ENCODE data around the gene PLP1.
"Not testable (repeated sequence)": the region's sequence is repeated elsewhere in the genome, so short reads cannot be mapped to it uniquely, and the experiment has no call there.

The PLP1 gene

DNA sequence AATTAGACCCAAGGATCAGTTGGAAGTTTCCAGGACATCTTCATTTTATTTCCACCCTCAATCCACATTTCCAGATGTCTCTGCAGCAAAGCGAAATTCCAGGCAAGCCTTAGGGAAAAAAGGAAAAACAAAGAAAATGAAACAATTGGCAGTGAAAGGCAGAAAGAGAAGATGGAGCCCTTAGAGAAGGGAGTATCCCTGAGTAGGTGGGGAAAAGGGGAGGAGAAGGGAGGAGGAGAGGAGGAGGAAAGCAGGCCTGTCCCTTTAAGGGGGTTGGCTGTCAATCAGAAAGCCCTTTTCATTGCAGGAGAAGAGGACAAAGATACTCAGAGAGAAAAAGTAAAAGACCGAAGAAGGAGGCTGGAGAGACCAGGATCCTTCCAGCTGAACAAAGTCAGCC, at the start of gene PLP1:
TSS of gene PLP1 (plus strand) at position 295 of the 400 bp plus-strand sequence. CDS start 156 bp downstream, outside the sequence.
- DNase-seq: peak in 19 of 58 donors; percentile 1 to 62 (median 15)

GRCh38 chrX:103727115-103727514, 49.5 kb upstream of the PLP1 start:
- DNase-seq: no peak

DNA sequence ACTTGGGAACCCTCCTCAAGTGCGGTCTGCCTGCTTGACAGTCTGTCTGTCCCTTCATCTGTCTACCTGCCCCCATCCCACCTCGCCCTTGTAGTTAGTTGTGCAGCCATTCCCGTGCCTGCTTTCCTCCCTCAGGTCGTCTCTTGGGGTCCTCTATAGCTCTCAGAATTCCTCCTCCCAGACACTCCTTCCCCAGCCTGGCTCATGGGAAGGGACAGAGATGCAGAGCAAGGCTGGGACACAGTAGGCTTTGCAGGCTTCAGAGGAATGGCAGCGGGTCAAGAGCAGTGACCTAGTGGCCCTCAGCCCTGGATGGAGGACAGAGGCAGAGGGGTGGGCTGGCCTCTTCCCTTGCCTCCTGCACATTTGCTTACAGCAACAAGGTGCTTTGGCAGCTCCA, 47.6 kb upstream of the PLP1 start:
- no peak for DNase-seq

DNA sequence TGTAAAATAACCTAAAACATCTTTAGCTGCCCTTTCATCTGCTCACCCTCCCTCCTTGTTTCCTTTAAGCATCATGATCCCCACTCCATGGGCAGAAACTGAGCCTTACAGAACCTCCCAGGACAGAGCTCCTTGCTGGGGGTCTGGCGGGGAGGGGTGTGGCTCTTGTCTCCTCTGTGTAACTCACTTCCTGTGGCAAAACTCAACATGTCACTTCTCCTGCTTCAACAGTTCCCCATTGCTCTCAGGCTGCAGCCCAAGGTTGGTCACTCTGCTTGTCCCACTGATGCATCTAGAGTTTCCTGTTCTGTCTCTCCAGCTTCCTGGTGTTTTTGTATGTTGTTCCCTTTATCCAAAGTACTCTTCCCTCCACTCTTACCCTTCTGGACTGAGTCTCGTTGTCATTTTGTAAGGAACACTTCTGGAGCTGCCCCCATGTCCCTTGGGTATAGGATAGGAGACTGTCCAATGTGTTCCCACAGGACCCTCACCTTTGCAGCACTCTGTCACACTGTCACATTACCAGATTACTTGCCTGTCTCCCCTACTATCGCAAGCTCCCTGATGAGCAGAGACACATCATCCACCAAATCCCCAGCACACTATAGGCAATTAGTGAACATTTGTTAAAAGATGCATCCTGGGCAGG, 46.4 kb upstream of the PLP1 start:
- DNase-seq: no peak

DNA sequence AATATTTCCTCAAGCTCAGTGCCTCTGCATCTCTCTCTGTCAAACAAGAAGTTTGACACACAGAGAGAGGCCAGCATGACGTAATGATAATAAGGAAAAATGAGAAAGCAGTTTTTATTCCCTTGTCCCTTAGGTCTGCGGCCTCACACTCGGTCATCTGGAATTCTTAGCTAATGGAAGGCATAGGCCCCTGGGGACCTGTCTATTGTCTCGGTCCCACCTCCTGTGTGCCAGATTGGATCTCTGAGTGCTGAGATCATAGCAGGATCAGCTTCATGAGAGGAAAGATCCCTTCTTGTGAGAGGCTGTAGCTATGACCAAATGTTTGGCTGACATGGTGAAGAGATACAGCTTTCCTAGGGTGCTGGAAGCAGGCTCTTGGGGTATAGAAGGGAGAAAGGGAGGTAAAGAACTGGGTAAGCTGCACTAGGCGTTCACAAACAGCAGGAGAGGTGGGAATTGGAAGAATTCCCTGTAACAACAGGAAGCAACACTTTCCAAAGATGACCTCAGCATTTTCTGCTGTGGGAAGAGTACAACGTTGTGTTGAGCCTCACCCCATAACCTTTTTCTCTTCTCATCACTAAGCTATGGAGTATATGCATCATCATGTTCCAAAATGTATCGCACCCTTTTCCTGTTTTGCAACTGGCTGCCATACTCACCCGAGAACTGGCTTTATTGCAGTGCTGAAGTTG, 45.7 kb upstream of the PLP1 start:
- no peak for DNase-seq

DNA sequence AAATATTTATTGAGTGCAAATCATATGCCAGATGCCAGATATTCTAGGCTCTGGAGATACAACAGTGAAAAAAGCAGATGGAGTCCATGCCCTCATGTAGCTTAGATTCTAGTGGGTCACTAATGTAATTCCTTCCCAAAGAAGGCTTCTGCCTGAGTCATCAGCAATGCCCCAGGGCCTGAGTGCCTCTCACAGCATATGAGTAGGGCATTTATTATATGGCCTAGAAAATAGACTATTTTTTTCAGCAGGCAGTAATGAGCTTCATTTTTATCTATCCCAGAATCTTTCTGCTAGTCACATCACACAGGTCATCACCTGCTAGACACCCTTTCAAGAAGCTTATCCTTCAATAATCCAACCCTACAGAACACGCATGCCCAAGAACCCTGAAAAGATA, 43.6 kb upstream of the PLP1 start:
- no peak for DNase-seq

DNA sequence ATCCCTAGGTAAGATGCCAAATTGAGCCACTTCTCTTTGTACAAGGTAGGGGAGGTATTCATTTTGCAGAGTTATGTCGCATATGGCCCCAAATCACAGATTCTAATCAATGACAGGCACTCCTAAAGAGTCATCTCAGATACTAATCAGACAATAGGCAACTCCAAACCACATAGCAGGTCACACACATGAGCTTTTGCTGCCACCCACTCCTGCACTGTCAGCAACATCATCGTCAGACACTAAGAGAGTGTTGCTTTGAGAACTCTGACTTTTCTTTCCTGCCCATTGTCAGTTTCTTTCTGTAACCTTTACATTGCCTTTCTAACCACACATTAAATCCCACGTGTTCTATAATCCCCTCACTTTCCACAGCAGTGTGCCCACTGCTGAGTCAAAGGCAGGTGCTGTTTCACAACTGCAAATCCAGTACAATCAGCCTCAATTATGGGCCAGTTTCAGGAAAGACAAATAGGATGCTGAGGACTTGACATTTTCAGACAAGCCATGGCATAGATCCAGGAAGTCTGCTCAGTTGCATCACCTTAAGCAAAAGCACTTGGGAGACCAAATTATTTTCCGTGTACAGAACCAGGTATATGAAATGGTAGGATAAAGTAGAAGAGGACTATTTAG, 42.4 kb upstream of the PLP1 start:
- no peak for DNase-seq

- no peak for DNase-seq
Observed at GRCh38 chrX:103737696-103738095, 38.9 kb upstream of the PLP1 start.

GRCh38 chrX:103739421-103739820, 37.2 kb upstream of the PLP1 start:
- no peak for DNase-seq

DNA sequence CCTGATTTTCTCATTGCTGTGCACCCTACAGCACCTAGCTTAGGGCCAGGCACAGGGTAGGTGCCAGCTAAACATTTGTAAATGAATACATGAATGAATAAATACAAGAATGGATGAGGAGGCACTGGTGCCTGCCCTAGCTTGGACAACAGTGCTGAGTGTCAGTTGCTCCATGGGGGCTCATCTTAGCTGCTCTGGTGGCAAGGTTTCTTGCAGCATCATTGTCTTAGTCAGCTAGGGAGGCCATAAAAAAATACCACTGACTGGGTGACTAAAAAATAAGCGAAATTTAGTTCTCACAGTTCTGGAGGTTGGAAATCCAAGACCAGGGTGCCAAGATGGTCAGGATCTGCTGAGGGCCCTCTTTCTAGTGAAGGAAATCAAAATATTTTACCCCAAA, 34.8 kb upstream of the PLP1 start:
- DNase-seq: no peak

DNA sequence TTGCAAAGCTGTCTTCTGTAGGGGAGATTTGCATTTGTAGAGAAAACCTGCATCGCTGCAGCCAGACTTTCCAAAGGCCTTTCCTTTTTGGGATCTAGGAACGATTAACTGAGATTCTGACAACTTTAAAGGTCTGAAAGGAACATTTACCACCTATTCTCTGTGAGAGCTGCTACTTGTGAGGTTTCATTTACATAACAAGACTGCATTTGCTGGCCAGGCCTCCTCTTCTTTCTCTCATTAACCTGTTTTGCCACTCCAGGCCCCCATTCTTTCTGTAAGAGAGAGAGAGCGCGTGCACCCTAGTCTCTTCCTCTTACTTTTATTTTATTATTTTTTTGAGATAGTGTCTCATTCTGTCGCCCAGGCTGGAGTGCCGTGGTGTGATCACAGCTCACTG, 34.3 kb upstream of the PLP1 start:
- no peak for DNase-seq

DNA sequence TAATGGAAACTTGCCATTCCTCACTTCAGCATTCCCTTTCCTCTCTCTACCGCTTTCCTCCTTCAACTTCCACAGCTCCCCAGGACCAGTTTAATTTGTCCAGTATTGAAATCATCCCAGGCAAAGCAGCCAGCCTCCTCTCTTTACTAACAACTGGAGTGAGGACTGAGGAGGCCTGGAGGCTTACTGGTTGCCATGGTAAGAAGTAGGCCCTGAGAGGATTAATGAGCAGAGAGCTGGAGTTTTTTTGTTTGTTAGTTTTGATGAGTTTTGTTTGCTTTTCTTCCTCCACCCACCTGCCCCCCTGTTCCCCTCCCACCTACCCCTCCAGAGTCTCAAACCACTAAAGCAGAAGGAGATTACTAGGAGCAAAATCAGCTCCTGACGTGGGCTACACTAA, 29.5 kb upstream of the PLP1 start:
- no peak for DNase-seq

DNA sequence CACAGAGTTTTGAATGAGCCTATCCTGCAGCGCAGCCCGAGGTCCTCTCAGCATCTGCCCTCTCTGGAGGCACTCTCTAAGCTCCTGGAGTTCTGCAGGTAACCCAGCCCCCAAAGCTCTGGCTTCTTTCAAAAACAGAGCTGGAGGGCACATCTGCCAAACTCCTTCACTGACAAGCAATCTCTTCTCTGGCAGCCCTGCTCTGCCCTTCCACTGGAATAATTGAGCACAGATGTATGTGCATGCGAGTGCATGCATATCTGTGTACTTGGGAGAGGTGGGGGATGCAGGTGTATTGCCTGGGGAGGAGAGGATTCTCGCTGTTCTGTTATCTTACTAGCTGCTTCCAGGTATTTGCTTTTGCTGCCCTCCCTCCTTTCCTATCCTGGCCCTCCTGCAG, 22.2 kb upstream of the PLP1 start:
- no peak for DNase-seq

DNA sequence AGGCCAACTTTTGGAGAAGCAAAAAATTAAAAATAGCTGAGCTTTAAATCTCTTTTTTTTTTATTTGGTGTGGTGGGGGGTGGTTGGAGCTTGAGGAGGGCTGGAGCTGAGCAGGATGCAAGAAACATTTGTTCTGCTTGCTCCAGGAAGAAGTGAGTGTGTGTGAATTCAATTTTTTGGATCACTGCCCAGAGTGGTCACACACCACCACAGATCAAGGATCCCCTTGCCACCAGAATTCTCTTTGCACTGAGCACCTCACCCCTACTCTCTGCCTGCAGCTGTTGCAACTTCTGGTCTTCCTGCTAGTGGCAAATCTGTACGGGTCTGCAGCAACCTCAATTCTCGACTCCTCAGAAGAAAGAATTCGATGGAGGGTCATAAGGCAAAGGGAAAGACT, 19.9 kb upstream of the PLP1 start:
- DNase-seq: no peak

- DNase-seq: no peak
Observed at GRCh38 chrX:103758555-103758954, 18.1 kb upstream of the PLP1 start.

DNA sequence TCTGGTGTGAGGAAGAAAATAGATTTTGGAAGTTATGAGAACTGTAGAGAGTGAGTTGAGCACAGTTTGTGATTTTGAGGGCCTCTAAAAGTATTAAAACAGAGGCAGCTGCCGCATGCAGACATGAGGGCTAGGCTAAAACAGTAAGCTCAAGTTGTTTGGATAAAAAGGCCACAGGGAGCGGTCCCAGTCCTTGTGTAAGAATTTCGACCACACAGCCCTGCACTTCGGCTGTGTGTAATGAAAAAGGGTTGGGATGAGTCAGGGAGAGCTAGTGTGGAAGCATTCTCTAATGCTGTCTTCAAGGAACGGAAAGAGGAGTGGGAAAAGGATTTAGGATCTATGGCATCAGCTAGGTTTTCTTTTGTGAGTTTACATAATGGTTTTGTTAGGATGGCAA, 13.1 kb upstream of the PLP1 start:
- not testable (repeated sequence) for DNase-seq

DNA sequence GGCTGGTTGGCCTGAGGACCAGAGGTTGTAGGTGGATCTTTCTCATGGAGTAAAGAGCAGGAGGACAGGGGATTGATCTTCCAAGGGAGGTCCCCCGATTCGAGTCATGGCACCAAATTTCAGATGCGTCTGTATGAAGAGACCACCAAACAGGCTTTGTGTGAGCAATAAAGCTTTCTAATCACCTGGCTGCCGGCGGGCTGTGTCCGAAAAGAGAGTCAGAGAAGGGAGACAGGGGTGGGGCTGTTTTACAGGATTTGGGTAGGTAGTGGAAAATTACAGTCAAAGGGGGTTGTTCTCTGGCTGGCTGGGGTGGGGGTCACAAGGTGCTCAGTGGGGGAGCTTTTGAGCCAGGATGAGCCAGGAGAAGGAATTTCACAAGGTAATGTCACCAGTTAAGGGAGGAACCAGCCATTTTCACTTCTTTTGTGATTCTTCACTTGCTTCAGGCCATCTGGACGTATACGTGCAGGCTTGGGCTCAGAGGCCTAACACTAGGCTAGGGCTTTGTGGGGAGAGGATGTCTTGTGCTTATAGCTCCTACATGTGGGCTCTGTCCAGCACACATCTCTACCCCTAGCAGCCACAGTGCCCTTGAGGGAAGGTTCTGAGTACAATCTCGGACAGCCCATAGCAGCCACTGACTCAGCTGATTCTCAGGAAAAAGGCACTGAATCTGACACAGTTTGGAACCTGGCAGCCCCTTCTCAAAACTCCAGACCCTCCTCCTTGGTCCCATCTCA, 9.7 kb upstream of the PLP1 start:
- DNase-seq: not testable (repeated sequence)

DNA sequence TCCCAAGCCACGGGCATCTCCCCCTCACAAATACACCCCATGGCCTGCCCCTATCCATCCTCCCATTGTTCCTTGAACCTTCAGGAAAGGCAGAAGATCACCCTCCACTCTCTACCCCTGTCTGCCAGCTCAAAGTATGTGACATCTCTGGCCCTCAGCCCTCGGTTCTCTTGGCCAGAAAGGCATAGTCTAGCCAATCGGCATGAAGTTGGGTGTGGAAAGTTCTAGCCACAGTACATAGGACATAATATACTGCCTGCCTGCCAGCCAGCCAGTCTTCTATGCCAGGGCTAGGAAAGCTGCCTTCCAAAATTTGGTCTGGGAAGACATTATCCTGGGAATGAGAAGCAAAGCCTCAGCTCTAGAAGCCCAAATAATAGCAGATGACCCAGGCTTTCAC, 3.2 kb upstream of the PLP1 start:
- peak in 26 of 58 donors; percentile 0 to 71 (median 12) for DNase-seq

GRCh38 chrX:103774070-103774642, 2.5 kb upstream of the PLP1 start:
- peak in 50 of 58 donors; percentile 1 to 78 (median 39) for DNase-seq

DNA sequence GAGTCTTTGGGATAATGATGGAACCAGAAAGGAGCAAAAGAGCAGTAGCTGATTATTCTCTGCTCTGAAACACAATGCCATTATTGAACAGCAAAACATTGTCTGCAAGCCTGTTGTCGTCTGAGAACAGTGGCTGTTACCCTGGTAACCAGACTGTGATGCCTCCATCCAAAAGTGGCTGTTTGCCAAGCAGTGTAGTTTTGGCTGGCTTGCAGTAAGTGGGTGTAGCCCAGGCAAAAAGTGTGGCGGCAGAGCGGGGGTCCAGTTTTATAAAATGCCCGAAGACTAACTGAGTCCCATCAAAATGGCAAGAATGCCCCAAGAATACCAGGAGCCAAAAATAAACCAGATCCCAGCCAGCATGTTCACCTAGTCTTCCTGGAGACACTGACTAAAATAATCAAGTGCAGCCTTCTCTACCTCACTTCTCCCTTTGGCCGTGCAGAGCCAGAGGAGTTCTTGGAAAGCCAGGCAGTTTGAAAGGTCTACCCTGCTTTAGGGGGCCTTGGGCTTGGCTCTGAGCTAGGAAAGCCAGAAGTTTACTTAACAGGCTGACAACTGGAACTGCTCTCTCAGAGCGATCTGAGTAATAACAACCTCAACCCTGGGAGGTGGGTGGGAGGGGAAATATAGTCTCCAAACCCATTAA, 2.6 kb downstream of the PLP1 start:
- DNase-seq: peak in 44 of 58 donors; percentile 0 to 76 (median 12)

Data from anterior cingulate cortex (tissue), 58 donors.